Esophagus squamous epithelium (tissue), 5 donors: ENCODE results near the gene CCDC180. TPM values are rescaled to one million over a fixed set of nuclear protein-coding genes. Genes with fewer than 3 reads are reported as not detected.
"Not testable (repeated sequence)": the region's sequence is repeated elsewhere in the genome, so short reads cannot be mapped to it uniquely, and the experiment has no call there.

Experiments
- DNase-seq: peaks from one replicate; lab custom pipeline; 2025; lab: John Stamatoyannopoulos, UW
- H3K27ac ChIP-seq, 4 donors: fragments of 200-600 bp; sonication (generic); one replicate each; pipeline ENCODE4 v1.5.1; 2016 to 2019; ENCODE audit warnings: mild to moderate bottlenecking in 1 of 4
- H3K27me3 ChIP-seq, 4 donors: fragments of 200-600 bp; sonication (generic); 1 replicate in 3 of 4; 2 replicates in 1 of 4; pipeline versions ENCODE4 v1.5.1 to v1.6.0; 2017 to 2021; ENCODE audit warnings: antibody characterized with exemption in 1 of 4
- H3K36me3 ChIP-seq, 3 donors: fragments of 200-600 bp; sonication (generic); one replicate each; pipeline ENCODE4 v1.5.1; 2016 to 2019
- H3K4me1 ChIP-seq, 3 donors: fragments of 200-600 bp; sonication (generic); one replicate each; pipeline ENCODE4 v1.5.1; 2017 to 2019
- H3K4me3 ChIP-seq, 4 donors: fragments of 200-600 bp; sonication (generic); 1 replicate in 3 of 4; 2 replicates in 1 of 4; pipeline ENCODE4 v1.5.1; 2016 to 2019; ENCODE audit warnings: mild to moderate bottlenecking in 2 of 4, moderate library complexity in 1 of 4
- H3K9me3 ChIP-seq, 3 donors: fragments of 200-600 bp; sonication (generic); one replicate each; pipeline ENCODE4 v1.5.1; 2016 to 2019
- POLR2A ChIP-seq, 4 donors: fragments of 450-650 bp; IDR thresholded peaks; one replicate each; pipeline ENCODE4 v1.6.1; 2017; ENCODE audit warnings: antibody characterized with exemption in 4 of 4, mild to moderate bottlenecking in 4 of 4, moderate library complexity in 3 of 4
- WGBS, 2 donors: methylation state at CpG; one replicate each; pipeline ENCODE4 v1.1.5; 2018; 5-methylcytosine and 5-hydroxymethylcytosine counted together
- intact Hi-C: fragments of 100-400 bp; cut with DNase I; formaldehyde crosslinking; loops from one replicate; pipeline ENCODE4 v1.15.0; 2022
- total RNA-seq, 4 donors: library from RNA; depleted of rRNA; stranded (reverse); fragments of >200 nt; gene quantifications; one replicate each; pipeline ENCODE4 v1.1.0, GENCODE V29; 2016
- TF ChIP-seq, protein P1 (sequence below), 6 experiments: fragments of 450-650 bp in 4 of 6; fragments of 200-600 bp in 2 of 6; sonication (generic) in 2 of 6; IDR thresholded peaks; one replicate each; pipeline ENCODE4 v1.5.1; 2016 to 2019; ENCODE audit warnings: antibody characterized with exemption in 6 of 6, mild to moderate bottlenecking in 4 of 6, moderate library complexity in 4 of 6
- donor health status: DM: yes; HTN: yes; CAD: no.

Gene CCDC180
- total RNA-seq, 4 donors from 2014 or later, result 0.88 to 4.8 (median 2.7) TPM; not detected in 1

DNA sequence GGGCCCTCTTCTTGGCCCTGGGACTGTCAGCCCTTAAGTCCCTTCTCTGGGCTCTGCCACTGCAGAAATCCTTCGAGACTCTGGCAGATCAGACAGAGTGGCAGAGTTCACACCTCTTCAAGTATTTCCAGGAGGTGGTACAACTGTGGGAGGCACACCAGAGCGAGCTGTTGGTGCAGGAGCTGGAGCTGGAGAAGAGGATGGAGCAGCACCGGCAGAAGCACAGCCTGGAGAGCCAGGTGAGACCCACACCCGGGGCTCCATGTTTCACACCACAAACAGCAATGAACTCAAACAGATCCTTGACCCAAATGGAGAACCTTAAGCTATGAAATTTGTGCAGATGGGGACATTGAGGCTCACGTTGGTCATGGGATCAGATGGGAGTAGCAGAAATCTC is 17.5 kb downstream of the CCDC180 start:
- Histone ChIP-seq H3K4me3 (no peak overlapping the region), H3K9me3 (no peaks in the 10 kb centered on the region), H3K27ac (no peak overlapping the region), H3K36me3 (peaks cover 0 to 91% (median 0%) of the 10 kb centered on the region in 3 donors), H3K4me1 (no peaks in the 10 kb centered on the region), H3K27me3 (no peaks in the 10 kb centered on the region)
- 85 to 89% methylated on average over 2 to 4 of the region's 5 CpGs for WGBS, 2 donors
- no peak for DNase-seq
- no peak for TF ChIP-seq POLR2A (IDR thresholded peaks at IDR 0.05)
- TF ChIP-seq, protein P1, sequence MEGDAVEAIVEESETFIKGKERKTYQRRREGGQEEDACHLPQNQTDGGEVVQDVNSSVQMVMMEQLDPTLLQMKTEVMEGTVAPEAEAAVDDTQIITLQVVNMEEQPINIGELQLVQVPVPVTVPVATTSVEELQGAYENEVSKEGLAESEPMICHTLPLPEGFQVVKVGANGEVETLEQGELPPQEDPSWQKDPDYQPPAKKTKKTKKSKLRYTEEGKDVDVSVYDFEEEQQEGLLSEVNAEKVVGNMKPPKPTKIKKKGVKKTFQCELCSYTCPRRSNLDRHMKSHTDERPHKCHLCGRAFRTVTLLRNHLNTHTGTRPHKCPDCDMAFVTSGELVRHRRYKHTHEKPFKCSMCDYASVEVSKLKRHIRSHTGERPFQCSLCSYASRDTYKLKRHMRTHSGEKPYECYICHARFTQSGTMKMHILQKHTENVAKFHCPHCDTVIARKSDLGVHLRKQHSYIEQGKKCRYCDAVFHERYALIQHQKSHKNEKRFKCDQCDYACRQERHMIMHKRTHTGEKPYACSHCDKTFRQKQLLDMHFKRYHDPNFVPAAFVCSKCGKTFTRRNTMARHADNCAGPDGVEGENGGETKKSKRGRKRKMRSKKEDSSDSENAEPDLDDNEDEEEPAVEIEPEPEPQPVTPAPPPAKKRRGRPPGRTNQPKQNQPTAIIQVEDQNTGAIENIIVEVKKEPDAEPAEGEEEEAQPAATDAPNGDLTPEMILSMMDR (IDR thresholded peaks at IDR 0.05), result no peak
- intact Hi-C loops, result no loop called here

DNA sequence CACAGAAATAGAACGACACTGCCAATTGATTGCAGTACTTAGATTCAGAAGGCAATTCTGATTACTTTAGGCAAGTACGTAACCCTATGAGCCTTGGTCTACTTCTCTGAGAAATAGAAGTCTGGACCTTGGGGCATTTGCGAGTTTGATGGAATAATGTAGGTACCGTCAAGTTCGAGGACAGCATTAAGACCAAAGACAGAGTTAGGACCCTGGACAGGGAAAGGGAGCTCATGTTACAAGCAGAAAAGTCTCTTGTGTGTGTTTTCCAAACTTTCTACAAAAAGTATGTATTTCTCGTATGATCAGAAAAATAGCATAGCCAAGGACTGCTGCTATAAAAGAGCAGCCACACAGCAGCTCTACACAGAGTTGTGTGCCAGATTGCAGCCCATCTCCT is 20.1 kb downstream of the CCDC180 start:
- TF ChIP-seq, protein P1 (IDR thresholded peaks at IDR 0.05), result no peak
- no peak for TF ChIP-seq POLR2A (IDR thresholded peaks at IDR 0.05)
- H3K9me3 ChIP-seq, result peaks cover 0 to 6% (median 0%) of the 10 kb centered on the region in 3 donors
- no peak overlapping the region for H3K4me3 ChIP-seq
- no peak for DNase-seq
- H3K27me3 ChIP-seq, result no peaks in the 10 kb centered on the region
- intact Hi-C loops, result no loop called here
- peaks cover 0 to 75% (median 0%) of the 10 kb centered on the region in 3 donors for H3K36me3 ChIP-seq
- WGBS, 2 donors, result 73 to 91% methylated on average over 6 of the region's 6 CpGs
- H3K4me1 ChIP-seq, result no peaks in the 10 kb centered on the region
- H3K27ac ChIP-seq, result no peak overlapping the region

GRCh38 chr9:97332993-97333392 is 25.5 kb downstream of the CCDC180 start:
- Histone ChIP-seq H3K27ac (no peak overlapping the region), H3K27me3 (no peaks in the 10 kb centered on the region), H3K4me1 (no peaks in the 10 kb centered on the region), H3K36me3 (peaks cover 0 to 47% (median 0%) of the 10 kb centered on the region in 3 donors), H3K9me3 (peaks cover 0 to 6% (median 0%) of the 10 kb centered on the region in 3 donors), H3K4me3 (no peak overlapping the region)
- no peak for DNase-seq
- intact Hi-C loops, result no loop called here
- WGBS, 2 donors, result 91 to 92% methylated on average over 3 of the region's 3 CpGs
- TF ChIP-seq POLR2A (IDR thresholded peaks at IDR 0.05), result no peak

DNA sequence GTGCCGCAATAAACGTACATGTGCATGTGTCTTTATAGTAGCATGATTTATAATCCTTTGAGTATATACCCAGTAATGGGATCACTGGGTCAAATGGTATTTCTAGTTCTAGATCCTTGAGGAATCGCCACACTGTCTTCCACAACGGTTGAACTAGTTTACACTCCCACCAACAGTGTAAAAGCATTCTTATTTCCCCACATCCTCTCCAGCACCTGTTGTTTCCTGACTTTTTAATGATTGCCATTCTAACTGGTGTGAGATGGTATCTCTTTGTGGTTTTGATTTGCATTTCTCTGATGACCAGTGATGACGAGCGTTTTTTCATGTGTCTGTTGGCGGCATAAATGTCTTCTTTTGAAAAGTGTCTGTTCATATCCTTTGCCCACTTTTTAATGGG is 28.2 kb downstream of the CCDC180 start:
- H3K27me3 ChIP-seq, DNase-seq, H3K27ac ChIP-seq, H3K9me3 ChIP-seq, H3K4me1 ChIP-seq, H3K4me3 ChIP-seq, intact Hi-C loops: not testable (repeated sequence)
- peaks cover 0 to 30% (median 0%) of the 10 kb centered on the region in 3 donors for H3K36me3 ChIP-seq
- WGBS, 2 donors, result 91% methylated on average over 7 of the region's 7 CpGs

DNA sequence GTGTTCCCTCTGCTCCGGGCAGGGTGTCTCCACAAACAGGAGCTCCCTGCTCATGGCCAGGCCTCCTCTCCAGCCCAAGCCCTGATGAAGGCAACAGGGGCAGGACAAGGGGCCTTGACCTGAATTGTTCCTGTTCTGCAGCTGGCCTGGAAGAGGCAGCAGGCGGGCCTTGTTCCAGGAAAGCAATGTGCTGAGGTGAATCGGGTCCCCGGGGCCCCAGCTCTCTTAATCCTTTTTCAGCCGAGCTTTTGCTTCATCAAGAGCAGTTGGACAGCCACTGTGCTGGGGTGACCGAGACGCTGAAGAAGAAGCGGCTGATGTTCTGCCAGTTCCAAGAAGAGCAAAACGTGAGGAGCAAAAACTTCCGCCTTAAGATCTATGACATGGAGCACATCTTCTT is 41.4 kb downstream of the CCDC180 start:
- TF ChIP-seq, protein P1 (IDR thresholded peaks at IDR 0.05), result no peak
- TF ChIP-seq POLR2A (IDR thresholded peaks at IDR 0.05), result no peak
- no peaks in the 10 kb centered on the region for H3K27me3 ChIP-seq
- H3K9me3 ChIP-seq, result no peaks in the 10 kb centered on the region
- no peaks in the 10 kb centered on the region for H3K4me1 ChIP-seq
- no peak overlapping the region for H3K27ac ChIP-seq
- intact Hi-C loops, result no loop called here
- no peak for DNase-seq
- peaks cover 0 to 24% (median 0%) of the 10 kb centered on the region in 3 donors for H3K36me3 ChIP-seq
- WGBS, 2 donors, result 78% methylated on average over 9 of the region's 10 CpGs; no CpG with 5 or more reads in 1 of the 2 donors
- H3K4me3 ChIP-seq, result no peak overlapping the region

DNA sequence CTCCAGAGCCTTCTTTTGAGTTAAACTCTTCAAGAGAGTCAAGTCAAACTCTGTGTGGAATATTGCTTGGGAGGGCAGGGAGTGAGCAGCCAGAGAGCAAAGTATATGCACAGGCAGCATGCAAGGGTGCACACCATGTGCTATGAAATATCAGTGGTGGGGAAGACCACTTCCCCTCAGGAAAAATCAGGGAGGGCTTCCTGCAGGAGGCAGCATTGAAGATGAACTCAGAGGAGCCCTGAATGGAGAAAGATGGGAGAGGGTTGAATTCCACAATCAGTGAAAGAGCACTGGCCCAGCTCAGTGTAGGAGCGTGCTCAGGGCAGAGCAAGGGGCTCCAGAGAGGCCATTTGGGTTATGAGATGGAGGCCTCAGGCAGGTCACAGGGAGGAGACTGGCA is 41.9 kb downstream of the CCDC180 start:
- no peak for TF ChIP-seq POLR2A (IDR thresholded peaks at IDR 0.05)
- TF ChIP-seq, protein P1 (IDR thresholded peaks at IDR 0.05), result no peak
- 83 to 86% methylated on average over 1 of the region's 1 CpG for WGBS, 2 donors
- Histone ChIP-seq H3K4me1 (no peaks in the 10 kb centered on the region), H3K4me3 (no peak overlapping the region), H3K27ac (no peak overlapping the region), H3K36me3 (peaks cover 0 to 19% (median 0%) of the 10 kb centered on the region in 3 donors), H3K27me3 (no peaks in the 10 kb centered on the region), H3K9me3 (no peaks in the 10 kb centered on the region)
- DNase-seq, result no peak
- intact Hi-C loops, result no loop called here
